Uterus (tissue), 4 donors: ENCODE results near the gene CDYL. TPM values are rescaled to one million over a fixed set of nuclear protein-coding genes. Genes with fewer than 3 reads are reported as not detected.
A peak's percentile ranks its signal among the peaks of the same experiment; 100 is the strongest.

Experiments
- DNase-seq, 2 donors: peaks; one replicate each; pipeline ENCODE4 v3.0.0-alpha.2; 2019 to 2020
- H3K27ac ChIP-seq, 2 donors: fragments of 200-600 bp; sonication (generic); 1 replicate in 1 of 2; 2 replicates in 1 of 2; pipeline ENCODE4 v1.5.1; 2016 to 2018
- H3K27me3 ChIP-seq, 2 donors: fragments of 200-600 bp; sonication (generic); one replicate each; pipeline ENCODE4 v1.5.1; 2018 to 2019; ENCODE audit warnings: control low read depth in 1 of 2
- H3K36me3 ChIP-seq, 2 donors: fragments of 200-600 bp; sonication (generic); one replicate each; pipeline ENCODE4 v1.5.1; 2019; ENCODE audit warnings: control low read depth in 1 of 2
- H3K4me1 ChIP-seq, 2 donors: fragments of 200-600 bp; sonication (generic); one replicate each; pipeline ENCODE4 v1.5.1; 2018 to 2019; ENCODE audit warnings: control low read depth in 1 of 2
- H3K4me3 ChIP-seq, 2 donors: fragments of 200-600 bp; sonication (generic); 1 replicate in 1 of 2; 2 replicates in 1 of 2; pipeline ENCODE4 v1.5.1; 2018 to 2019; ENCODE audit warnings: mild to moderate bottlenecking in 1 of 2
- H3K9me3 ChIP-seq, 2 donors: fragments of 200-600 bp; sonication (generic); one replicate each; pipeline ENCODE4 v1.5.1; 2019; ENCODE audit warnings: control low read depth in 1 of 2
- POLR2A ChIP-seq, 2 donors: fragments of 450-650 bp; IDR thresholded peaks; one replicate each; pipeline ENCODE4 v1.6.1; 2016; ENCODE audit warnings: antibody characterized with exemption in 2 of 2, mild to moderate bottlenecking in 1 of 2, moderate library complexity in 1 of 2
- intact Hi-C: fragments of 100-400 bp; cut with DNase I; formaldehyde crosslinking; loops from one replicate; pipeline ENCODE4 v1.15.1; 2023; ENCODE audit warnings: low total_unique reads
- total RNA-seq, 4 donors: library from RNA; depleted of rRNA in 3 of 4; stranded (reverse); fragments of >200 nt in 3 of 4; gene quantifications; one replicate each; pipeline versions ENCODE4 v1.1.0 to v1.2.4, GENCODE V29; 2014 to 2023
- TF ChIP-seq, protein P1 (sequence below), 4 experiments: fragments of 200-600 bp in 2 of 4; fragments of 450-650 bp in 2 of 4; sonication (generic) in 2 of 4; IDR thresholded peaks; one replicate each; pipeline ENCODE4 v1.5.1; 2016 to 2019; ENCODE audit warnings: antibody characterized with exemption in 4 of 4, mild to moderate bottlenecking in 2 of 4, moderate library complexity in 1 of 4
- donor health status: DM: yes; HTN: yes; CAD: no.

The CDYL gene
- total RNA-seq, 4 donors from 2014 or later, result 24.1 to 118 (median 42.3) TPM

DNA sequence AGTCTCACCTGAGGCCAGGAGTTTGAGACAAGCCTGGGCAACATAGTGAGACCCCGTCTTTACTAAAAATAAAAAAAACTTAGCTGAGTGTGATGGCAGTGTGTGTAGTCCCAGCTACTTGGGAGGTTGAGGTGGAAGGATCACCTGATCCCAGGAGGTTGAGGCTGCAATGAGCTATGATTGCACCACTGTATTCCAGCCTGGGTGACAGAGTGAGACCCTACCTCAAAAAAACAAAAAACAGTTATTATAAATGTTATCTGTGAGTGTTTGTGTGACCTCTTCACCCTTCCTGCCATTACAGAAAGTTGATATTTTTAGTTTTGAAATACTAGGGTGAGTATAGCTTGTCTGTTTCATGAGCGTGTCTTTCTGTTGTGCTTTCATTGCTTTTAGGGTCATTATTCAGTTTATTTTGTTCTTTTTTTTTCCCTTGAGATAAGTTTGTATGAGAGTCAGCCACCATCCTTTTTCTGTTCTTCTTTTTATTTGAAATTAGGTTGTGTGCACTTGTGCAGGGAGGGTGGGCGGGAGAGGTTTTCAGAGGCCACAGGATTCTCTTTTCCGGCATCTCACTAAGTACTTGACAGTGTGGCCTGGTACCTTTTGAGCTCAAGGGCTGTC, 26.2 kb downstream of the CDYL start:
- H3K4me1 ChIP-seq, result no peaks in the 10 kb centered on the region
- DNase-seq, result no peak
- TF ChIP-seq, protein P1, sequence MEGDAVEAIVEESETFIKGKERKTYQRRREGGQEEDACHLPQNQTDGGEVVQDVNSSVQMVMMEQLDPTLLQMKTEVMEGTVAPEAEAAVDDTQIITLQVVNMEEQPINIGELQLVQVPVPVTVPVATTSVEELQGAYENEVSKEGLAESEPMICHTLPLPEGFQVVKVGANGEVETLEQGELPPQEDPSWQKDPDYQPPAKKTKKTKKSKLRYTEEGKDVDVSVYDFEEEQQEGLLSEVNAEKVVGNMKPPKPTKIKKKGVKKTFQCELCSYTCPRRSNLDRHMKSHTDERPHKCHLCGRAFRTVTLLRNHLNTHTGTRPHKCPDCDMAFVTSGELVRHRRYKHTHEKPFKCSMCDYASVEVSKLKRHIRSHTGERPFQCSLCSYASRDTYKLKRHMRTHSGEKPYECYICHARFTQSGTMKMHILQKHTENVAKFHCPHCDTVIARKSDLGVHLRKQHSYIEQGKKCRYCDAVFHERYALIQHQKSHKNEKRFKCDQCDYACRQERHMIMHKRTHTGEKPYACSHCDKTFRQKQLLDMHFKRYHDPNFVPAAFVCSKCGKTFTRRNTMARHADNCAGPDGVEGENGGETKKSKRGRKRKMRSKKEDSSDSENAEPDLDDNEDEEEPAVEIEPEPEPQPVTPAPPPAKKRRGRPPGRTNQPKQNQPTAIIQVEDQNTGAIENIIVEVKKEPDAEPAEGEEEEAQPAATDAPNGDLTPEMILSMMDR (IDR thresholded peaks at IDR 0.05), result no peak
- no peak for TF ChIP-seq POLR2A (IDR thresholded peaks at IDR 0.05)
- intact Hi-C loops, result no loop called here
- H3K9me3 ChIP-seq, result peaks cover 0 to 4% of the 10 kb centered on the region in 2 donors
- no peaks in the 10 kb centered on the region for H3K27me3 ChIP-seq
- no peak overlapping the region for H3K27ac ChIP-seq
- H3K36me3 ChIP-seq, result no peaks in the 10 kb centered on the region
- no peak overlapping the region for H3K4me3 ChIP-seq

DNA sequence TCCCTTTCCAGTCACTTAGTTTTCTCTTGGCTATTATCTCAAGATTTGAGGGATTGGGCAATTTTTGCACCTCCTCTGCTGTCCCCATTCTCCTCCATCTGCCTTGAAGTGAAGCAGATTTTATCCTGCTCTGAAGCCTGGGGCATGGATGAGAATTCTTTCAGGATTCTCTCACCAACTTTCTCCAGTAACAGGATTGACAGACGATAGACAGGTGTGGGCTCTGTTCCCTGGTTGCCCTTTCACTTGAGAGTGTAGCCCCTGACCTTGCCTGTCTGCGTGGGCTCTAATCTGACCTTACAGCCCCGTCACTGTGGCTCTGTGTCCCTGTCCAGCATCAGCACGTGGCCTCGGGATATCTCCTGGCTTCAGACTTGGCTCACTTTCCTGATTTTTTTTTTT, 27.1 kb downstream of the CDYL start:
- Histone ChIP-seq H3K36me3 (no peaks in the 10 kb centered on the region), H3K9me3 (peaks cover 0 to 4% of the 10 kb centered on the region in 2 donors), H3K27me3 (no peaks in the 10 kb centered on the region), H3K4me1 (no peaks in the 10 kb centered on the region), H3K4me3 (no peak overlapping the region), H3K27ac (no peak overlapping the region)
- TF ChIP-seq, protein P1 (IDR thresholded peaks at IDR 0.05), result no peak
- TF ChIP-seq POLR2A (IDR thresholded peaks at IDR 0.05), result no peak
- no peak for DNase-seq
- intact Hi-C loops, result no loop called here

DNA sequence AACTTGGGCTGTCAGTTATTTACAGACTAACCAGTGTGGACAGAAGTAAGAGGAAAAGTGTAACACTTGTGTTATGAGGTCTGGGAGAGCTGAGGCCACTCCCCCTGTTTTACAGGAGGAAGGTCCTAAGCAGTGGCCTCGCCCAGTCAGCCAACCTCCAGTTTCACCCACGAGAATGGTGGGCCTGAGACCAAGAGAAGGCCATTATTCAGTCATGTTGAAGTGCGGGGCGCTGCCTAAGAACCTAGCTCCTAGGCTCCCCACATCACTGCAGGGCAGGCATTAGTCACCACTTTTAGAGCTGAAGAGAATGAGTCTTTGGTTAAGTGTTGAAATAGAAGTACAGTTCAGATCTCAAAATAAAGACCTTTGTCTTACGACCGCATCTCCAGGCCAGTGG, 27.9 kb downstream of the CDYL start:
- H3K36me3 ChIP-seq, result no peaks in the 10 kb centered on the region
- no peak overlapping the region for H3K4me3 ChIP-seq
- no peaks in the 10 kb centered on the region for H3K27me3 ChIP-seq
- no peak overlapping the region for H3K27ac ChIP-seq
- no peaks in the 10 kb centered on the region for H3K4me1 ChIP-seq
- peaks cover 0 to 4% of the 10 kb centered on the region in 2 donors for H3K9me3 ChIP-seq
- intact Hi-C loops, result no loop called here
- no peak for TF ChIP-seq POLR2A (IDR thresholded peaks at IDR 0.05)
- TF ChIP-seq, protein P1 (IDR thresholded peaks at IDR 0.05), result no peak
- no peak for DNase-seq

DNA sequence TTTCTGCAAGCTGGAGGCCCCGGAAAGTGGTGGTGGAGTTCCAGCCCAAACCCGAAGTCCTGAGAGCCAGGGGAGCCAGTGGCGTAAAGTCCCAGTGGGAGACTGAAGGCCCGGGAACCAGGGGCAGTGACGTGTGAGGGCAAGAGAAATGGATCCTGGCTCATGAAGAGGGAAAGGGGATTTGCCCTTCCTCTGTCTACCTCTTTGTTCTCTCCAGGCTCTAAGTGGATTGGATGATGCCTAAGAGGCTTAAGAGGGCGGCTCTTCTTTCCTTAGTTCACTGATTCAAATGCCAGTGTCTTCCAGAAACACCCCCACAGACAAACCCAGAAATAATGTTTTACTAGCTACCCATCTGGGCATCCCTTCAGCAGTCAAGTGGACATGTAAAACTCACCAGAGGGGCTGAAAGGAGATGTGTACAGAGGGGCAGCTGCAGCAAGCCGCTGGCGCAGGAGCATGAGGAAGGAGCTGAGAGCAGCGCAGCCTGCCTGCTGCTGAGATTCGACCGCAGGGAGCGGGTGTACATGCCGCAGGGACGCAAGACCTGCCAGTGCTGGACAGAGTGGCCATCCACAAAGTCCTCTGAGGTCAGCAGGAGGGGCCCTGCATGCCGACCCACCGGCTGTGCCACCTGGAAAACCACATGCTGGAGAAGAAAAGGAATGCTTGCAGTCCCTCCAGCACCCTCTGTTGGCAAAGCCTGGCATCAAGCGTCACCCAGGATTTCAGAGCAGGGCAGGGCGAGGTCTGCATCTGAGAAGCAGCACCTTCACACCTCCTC, 29.5 kb downstream of the CDYL start:
- peak; percentile 43 for DNase-seq
- no peaks in the 10 kb centered on the region for H3K4me1 ChIP-seq

More for the DNA sequence above, 29.5 kb downstream of the CDYL start:
- Histone ChIP-seq H3K4me3 (no peak overlapping the region), H3K36me3 (no peaks in the 10 kb centered on the region), H3K27me3 (no peaks in the 10 kb centered on the region), H3K27ac (peak overlapping the region; percentile 2 to 43), H3K9me3 (no peaks in the 10 kb centered on the region)
- TF ChIP-seq, protein P1 (IDR thresholded peaks at IDR 0.05), result peak; percentile 28 to 56 (median 52)
- TF ChIP-seq POLR2A (IDR thresholded peaks at IDR 0.05), result no peak
- intact Hi-C loops, result no loop called here
